ENCODE measurements around the gene SEC14L5.
"Not testable (repeated sequence)": the region's sequence is repeated elsewhere in the genome, so short reads cannot be mapped to it uniquely, and the experiment has no call there.

SEC14L5 gene

GRCh38 chr16:5044581-5044980, 86.5 kb downstream of the SEC14L5 start:
- DNase-seq, result not testable (repeated sequence)

DNA sequence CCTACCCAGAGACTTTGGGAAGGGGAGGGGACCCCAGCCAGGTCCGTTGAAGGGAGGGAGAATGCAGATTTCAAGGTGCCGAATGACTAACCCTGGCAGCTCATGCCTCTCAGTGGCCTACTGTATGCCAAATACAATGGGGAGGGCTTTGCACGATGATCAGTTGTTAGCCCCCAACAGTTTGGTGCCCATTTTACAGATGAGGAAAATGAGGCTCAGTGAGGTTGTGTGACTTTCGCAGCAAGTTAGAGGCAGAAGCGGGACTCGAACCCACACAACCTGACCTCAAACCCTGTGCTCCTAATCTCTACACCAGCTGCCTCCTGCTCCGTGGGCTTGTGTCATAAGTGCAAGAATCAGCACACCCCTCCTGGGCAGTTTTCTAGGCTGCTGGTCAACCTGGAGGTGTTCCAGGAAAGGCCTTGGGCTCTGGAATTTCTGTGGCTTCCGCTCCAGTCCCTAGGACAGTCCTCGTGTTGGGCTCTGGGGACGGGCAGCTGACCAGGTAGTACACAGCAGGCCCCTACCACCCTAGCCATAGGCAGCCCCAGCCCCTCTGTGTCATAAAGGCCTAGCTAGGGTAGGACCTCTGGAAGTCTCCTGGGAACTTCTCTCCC, 87.5 kb downstream of the SEC14L5 start:
- DNase-seq, result no peak

- no peak for DNase-seq
These were observed 88.8 kb downstream of the SEC14L5 start for GRCh38 chr16:5046914-5047313.

- DNase-seq, result no peak
These were observed 97.0 kb downstream of the SEC14L5 start for GRCh38 chr16:5054876-5055865.

DNA sequence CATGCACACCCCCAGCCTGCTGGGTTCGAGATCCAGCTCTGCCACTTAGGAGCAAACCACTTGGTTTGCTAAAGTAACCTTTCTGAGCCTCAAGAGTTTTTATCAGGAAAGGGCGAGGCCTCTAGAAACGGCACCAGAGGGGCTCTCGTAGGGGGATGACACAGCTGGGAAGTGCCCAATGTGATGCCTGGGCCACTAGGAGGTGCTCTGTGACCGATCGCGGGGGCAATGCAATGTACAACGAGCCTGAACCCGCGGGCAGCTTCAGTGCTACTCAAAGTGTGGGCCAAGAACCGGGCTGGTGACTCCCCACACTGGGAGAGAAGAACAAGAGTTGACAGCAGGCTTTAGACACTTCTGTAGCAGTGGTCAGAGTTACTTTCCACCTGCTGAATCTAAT, 98.2 kb downstream of the SEC14L5 start:
- peak; percentile 33 to 41 for DNase-seq

DNA sequence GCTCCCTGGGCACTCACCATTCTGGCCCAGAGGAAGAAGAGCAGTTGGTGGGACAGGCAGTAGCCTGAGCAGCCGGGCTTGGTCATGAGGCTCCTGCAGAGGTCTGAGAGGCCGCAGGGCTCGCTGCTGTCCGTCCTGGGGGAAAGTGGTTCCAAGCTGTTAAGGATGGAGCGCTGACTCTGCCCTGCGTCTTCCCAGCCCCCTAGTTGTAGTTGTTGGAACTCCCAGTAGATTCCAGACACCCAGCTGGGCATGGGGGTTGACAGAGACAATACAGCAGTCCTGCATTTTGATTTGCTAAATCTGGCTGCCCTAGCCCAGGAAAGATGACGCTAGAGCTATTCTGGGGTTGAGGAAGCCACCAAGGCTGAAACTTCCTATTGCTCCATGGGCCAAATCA, 100.3 kb downstream of the SEC14L5 start:
- DNase-seq, result peak in 1 of 2 donors; percentile 35

- DNase-seq, result no peak
These were observed 101.4 kb downstream of the SEC14L5 start for GRCh38 chr16:5059386-5060072.

GRCh38 chr16:5060073-5060641, 102.0 kb downstream of the SEC14L5 start:
- no peak for DNase-seq

GRCh38 chr16:5062051-5062450, 103.9 kb downstream of the SEC14L5 start:
- DNase-seq, result no peak

DNA sequence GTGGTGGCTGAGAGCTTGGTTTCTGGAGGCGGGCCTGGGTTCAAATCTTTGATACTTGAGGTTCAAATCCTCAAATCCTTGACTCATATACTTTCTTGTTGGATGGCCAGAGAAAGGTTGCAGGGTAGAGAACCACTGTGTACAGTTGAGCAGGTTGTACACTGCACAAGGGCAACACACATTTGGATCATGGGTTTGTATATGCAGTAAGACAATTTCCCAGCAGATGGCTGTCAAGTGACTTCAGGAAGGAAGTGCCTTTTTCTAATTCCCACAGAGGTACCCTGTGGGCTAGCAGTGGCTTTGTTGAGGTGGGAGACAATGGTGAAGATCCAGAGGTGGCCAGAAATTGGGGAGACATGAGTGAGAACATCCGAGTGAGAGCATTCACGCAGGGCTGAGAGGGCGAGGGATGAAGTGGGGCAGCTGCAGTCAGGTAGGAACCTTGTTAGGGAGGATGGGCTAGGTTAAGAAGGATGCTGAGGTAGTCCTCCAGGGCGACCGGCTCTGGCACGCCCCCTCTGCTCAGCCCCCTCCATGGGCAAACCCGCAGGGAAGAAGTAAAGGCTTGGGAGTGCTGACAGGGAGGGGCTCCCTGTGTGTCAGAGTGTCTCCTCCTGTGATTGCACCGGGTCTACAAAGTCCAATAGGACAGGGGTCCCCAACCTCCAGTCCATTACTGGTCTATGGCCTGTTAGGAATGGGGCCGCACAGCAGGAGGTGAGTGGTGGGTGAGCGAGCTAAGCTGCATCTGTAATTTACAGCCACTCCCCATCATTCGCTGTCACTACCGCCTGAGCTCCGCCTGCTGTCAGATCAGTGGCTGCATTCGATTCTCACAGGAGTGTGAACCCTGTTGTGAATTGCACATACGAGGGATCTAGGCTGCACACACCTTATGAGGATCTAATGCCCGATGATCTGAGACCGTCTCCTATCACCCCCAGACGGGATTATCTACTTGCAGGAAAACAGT, 104.9 kb downstream of the SEC14L5 start:
- DNase-seq, result no peak

GRCh38 chr16:5064915-5065314, 106.8 kb downstream of the SEC14L5 start:
- no peak for DNase-seq

GRCh38 chr16:5065326-5065725, 107.2 kb downstream of the SEC14L5 start:
- no peak for DNase-seq

DNA sequence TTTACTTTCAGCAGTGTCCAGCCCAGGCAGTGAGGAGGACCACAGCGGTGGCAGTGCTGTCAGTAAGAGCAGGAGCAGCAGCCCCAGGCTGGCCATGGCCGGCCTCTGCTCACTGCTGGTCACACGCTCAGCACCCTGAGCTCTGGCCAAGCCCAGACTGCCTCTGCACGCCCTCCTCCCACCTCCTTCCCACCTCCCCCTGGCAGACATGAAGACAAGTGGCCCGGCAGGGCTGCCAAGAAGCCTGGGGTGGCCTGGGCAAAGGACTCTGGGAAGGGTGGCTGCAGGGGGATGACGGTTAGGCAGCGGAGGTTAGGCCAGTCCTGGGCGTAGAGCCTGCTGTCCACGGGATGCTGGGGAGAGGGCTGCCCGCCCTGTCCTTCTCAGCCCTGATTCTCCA, 107.7 kb downstream of the SEC14L5 start, which contains the start of gene C16orf89:
Gene C16orf89 (minus strand): TSS at position 144 of the 400 bp plus-strand sequence. CDS start 48 bp downstream, at position 96.
- DNase-seq, result no peak

GRCh38 chr16:5066511-5066910, 108.4 kb downstream of the SEC14L5 start:
- no peak for DNase-seq
